IPS-20b (cell line): ENCODE measurements around the gene RCE1.

ENCODE experiments used
- H3K27ac ChIP-seq: one replicate; pipeline ENCODE4 v1.5.1; 2013; ENCODE audit warnings: low read length
- H3K27me3 ChIP-seq: 2 replicates; pipeline ENCODE4 v1.6.1; 2013; ENCODE audit warnings: mild to moderate bottlenecking, low read length, inconsistent platforms; ENCODE audit not compliant: insufficient read depth
- H3K36me3 ChIP-seq: 2 replicates; pipeline ENCODE4 v1.6.1; 2013; ENCODE audit warnings: low read depth, mild to moderate bottlenecking, inconsistent platforms, low read length, moderate library complexity; ENCODE audit not compliant: insufficient read depth
- H3K4me1 ChIP-seq: 2 replicates; pipeline ENCODE4 v1.6.1; 2013; ENCODE audit warnings: mild to moderate bottlenecking, control low read depth, inconsistent platforms, low read length, moderate library complexity; ENCODE audit not compliant: insufficient read depth
- H3K4me3 ChIP-seq: 2 replicates; pipeline ENCODE4 v1.5.1; 2013; ENCODE audit warnings: mild to moderate bottlenecking, low read length, inconsistent platforms
- H3K9ac ChIP-seq: 2 replicates; pipeline ENCODE4 v1.6.1; 2013; ENCODE audit warnings: low read depth, mild to moderate bottlenecking, inconsistent platforms, low read length, moderate library complexity
- H3K9me3 ChIP-seq: 2 replicates; pipeline ENCODE4 v1.6.1; 2013; ENCODE audit warnings: mild to moderate bottlenecking, low read depth, low read length, inconsistent platforms; ENCODE audit not compliant: insufficient read depth

The RCE1 gene

DNA sequence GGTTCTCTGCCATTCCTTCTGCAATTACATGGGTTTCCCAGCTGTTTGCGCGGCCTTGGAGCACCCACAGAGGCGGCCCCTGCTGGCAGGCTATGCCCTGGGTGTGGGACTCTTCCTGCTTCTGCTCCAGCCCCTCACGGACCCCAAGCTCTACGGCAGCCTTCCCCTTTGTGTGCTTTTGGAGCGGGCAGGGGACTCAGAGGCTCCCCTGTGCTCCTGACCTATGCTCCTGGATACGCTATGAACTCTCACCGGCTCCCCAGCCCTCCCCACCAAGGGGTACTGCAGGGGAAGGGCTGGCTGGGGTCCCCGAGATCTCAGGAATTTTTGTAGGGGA, 2.6 kb downstream of the RCE1 start:
- Histone ChIP-seq H3K4me1 (peaks cover 9% of the 10 kb centered on the region; the same call in 1 of the 2 replicates), H3K27ac (no peak overlapping the region), H3K9ac (no peak overlapping the region), H3K9me3 (no peaks in the 10 kb centered on the region), H3K4me3 (no peak overlapping the region), H3K36me3 (peaks cover 40% of the 10 kb centered on the region), H3K27me3 (no peaks in the 10 kb centered on the region)

DNA sequence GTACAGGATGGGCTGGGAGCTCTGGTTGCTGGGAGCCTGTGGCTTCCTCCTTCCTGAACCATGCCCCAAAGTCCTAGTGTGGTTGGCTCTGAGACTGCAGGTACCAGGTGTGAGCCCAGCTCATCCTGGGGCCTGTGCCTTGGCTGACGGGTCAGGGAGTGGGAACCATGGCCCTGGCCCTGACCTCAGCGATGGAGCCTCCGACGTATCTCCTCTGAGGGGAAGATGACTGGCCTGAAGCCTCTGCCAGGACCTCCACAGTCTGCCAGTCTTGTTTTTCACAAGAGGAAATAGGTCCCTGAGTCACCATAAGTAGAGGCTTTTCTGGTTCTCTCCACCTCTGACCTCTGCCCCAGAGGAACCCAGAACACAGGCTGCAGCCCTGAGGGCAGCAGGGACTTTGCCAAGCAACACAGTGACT, 3.4 kb downstream of the RCE1 start:
- peaks cover 40% of the 10 kb centered on the region for H3K36me3 ChIP-seq
- H3K27ac ChIP-seq = no peak overlapping the region
- peaks cover 9% of the 10 kb centered on the region; the same call in 1 of the 2 replicates for H3K4me1 ChIP-seq
- no peak overlapping the region for H3K9ac ChIP-seq
- H3K27me3 ChIP-seq = no peaks in the 10 kb centered on the region
- no peak overlapping the region for H3K4me3 ChIP-seq
- no peaks in the 10 kb centered on the region for H3K9me3 ChIP-seq

DNA sequence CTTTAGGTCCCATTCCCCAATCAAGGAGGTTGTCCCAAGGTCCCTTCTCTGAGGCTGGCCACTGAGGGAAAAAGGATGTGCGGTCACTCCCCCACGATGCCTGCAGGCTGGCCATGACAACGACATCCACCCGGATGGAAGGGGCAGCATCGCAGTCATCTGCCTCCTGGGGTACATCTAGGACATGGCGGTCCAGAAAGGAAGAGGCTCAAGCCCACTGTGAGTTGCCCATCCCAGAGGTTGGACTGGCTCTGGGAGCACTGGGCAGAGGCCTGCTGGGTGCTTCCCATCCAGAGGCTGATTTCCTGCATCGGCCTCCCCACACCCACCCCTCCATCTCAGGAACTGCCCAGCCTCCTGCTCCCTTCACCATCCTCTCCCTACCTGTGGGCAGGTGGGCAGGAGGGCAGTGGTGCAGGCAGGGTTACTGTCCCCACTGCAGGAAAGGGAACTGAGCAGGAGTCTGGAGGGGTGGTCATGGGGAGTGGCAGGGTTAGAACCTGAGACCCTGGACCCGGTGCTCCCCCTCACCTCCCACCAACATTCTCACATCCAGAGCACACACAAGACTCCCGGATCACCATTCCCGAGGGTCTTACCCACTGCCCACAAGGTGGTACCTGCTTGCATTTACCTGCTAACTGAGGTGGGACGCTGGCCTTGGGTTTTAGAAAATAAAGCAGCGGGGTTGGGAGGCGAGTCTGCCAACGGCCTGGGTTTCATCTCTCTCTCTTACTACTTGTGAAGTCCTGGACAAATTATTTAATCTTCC, 4.4 kb downstream of the RCE1 start:
- Histone ChIP-seq H3K4me3 (no peak overlapping the region), H3K36me3 (peaks cover 40% of the 10 kb centered on the region), H3K27ac (no peak overlapping the region), H3K27me3 (no peaks in the 10 kb centered on the region), H3K4me1 (peaks cover 5% of the 10 kb centered on the region; the same call in 1 of the 2 replicates), H3K9ac (no peak overlapping the region), H3K9me3 (no peaks in the 10 kb centered on the region)

DNA sequence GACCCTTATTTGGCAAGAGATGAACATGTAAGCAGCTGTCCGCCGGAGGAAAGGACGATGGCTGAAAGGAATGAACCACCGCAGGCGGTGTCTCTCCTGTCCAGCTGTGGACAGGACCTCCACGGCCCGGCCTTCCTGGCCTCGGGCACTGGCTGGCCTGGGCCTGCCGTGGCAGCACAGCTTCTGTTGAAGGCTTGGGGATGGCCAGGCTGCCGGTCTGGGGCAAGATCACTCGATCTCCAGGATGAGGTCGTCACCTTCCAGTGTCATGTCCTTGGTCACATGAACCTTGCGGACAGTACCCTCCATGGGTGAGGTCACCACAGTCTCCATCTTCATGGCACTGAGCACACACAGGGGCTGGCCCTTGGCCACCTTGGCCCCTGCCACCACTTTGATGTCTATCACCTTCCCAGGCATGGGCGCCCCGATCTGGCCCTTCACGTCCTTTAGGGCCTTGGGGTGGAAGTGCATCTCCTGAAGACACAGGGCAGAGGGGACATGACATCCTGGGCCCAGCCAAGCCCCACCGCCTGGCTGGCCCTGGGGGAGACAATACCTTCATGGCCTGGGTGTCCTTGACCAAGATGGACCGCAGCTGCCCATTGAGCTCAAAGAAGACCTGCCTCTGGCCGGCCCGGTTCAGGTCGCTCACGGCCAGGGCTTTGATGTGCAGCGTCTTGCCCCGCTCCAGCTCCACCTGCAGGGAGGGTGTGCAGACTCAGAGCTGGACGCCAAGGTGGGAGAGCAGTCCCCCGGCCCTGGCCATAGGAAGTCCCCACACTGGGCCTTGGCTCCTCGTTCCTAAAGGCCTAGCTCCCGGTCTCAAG, 5.6 kb downstream of the RCE1 start:
- Histone ChIP-seq H3K9me3 (no peaks in the 10 kb centered on the region), H3K27me3 (no peaks in the 10 kb centered on the region), H3K9ac (no peak overlapping the region), H3K4me3 (no peak overlapping the region), H3K27ac (no peak overlapping the region), H3K4me1 (peaks cover 5% of the 10 kb centered on the region; the same call in 1 of the 2 replicates), H3K36me3 (peaks cover 40% of the 10 kb centered on the region)

DNA sequence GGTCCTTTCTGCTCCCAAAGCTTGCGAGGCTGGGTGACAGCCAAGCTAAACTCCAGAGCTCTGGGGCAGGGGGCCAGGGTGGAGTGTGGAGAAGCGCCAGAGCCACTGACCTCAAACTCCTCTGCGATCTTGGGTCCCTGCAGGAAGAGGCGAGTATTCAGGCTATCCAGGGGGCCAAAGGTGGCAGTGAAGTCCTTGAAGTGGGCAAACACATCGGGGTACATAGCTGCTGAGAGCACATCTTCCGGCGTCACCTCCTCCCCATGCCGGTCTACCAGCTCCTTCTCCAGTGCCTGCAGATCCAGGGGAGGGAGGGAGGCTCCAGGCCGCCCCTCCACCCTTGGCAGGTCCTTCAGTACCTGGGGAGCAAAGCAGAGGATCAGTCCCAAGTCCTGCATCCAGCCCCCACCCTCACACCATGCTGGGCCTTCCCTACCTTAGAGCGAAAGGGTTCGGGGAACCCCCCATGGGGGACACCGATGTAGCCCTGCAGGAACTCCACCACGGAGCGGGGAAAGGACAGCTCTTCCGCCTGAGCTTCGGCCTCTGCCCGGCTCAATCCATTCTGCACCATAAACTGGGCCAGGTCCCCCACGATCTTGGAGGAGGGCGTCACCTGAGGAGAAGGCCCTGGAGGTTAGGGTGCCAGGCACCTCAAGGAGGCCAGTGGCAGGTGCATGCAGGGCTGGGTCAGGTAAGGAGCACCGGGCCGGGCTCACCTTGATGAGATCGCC, 6.4 kb downstream of the RCE1 start:
- Histone ChIP-seq H3K27ac (no peak overlapping the region), H3K27me3 (no peaks in the 10 kb centered on the region), H3K9me3 (no peaks in the 10 kb centered on the region), H3K4me3 (no peak overlapping the region), H3K4me1 (no peaks in the 10 kb centered on the region), H3K9ac (no peak overlapping the region), H3K36me3 (peaks cover 40% of the 10 kb centered on the region)

DNA sequence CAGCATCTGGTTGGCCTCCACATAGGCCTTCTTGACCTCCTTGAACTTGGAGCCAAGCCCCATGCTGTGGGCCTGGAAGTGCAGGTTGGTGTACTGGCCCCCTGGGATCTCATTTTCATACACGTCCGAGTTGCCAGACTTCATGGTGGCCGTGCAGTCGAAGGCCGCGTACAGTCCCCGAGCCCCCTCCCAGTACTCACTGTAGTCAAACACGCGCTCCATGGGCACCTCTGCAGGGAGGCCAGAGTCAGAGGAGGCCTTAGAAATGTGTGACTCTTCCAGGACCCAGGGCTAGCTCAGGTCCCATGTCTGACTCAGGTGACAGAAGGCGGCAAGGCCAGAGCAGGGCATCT, 7.0 kb downstream of the RCE1 start:
- Histone ChIP-seq H3K4me3 (no peak overlapping the region), H3K27me3 (no peaks in the 10 kb centered on the region), H3K36me3 (peaks cover 36% of the 10 kb centered on the region), H3K27ac (no peak overlapping the region), H3K9ac (no peak overlapping the region; the same call in 1 of the 2 replicates), H3K9me3 (no peaks in the 10 kb centered on the region), H3K4me1 (peaks cover 2% of the 10 kb centered on the region; the same call in 1 of the 2 replicates)

DNA sequence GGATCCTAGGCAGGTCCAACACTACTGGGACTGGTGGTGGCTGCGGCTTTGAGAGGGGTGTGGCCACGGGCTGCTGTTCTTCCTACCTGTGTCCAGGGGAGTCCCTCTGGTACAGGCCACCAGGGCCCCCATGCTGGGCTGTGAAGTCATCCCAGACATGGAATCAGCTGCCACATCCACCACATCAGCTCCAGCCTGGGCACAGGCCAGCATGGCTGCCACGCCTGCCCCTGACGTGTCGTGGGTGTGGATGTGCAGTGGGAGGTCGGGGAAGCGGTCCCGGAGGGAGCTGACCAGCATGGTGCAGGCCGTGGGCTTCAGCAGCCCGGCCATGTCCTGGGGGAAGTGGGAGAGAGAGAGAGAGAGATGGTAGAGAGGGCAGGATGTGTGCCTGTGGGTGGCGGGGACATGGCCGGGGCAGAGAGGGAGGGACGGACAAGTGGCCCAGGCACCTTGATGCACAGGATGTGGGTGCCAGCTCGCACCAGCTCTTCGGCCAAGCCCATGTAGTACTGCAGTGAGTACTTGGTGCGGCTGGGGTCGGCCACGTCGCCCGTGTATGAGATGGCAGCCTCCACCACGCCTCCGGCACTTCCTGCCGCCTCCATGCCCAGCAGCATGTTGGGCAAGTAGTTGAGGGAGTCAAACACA, 7.5 kb downstream of the RCE1 start:
- Histone ChIP-seq H3K9me3 (no peaks in the 10 kb centered on the region), H3K27ac (no peak overlapping the region), H3K9ac (no peak overlapping the region), H3K27me3 (no peaks in the 10 kb centered on the region), H3K4me1 (peaks cover 7% of the 10 kb centered on the region; the same call in 1 of the 2 replicates), H3K36me3 (peaks cover 31% of the 10 kb centered on the region), H3K4me3 (no peak overlapping the region)

DNA sequence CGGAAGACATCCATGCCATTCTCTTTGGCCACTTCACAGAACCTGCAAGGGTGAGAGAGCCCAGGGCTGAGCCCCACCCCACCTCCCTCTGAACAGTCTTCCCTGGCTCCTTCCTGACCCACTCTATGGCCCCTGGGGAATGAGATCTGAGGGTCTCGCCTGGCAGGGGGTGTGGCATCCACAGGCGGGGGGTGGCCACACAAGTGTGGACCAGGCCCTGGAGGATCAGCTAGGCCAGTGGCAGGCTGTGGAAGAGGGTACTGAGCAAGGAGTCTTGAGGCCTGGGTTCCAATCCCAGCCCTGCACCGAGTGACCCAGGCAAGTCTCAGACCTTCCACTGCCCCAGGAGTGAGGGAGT, 8.0 kb downstream of the RCE1 start:
- no peaks in the 10 kb centered on the region for H3K27me3 ChIP-seq
- no peak overlapping the region for H3K4me3 ChIP-seq
- H3K9me3 ChIP-seq = no peaks in the 10 kb centered on the region
- no peak overlapping the region for H3K27ac ChIP-seq
- no peak overlapping the region for H3K9ac ChIP-seq
- peaks cover 26% of the 10 kb centered on the region for H3K36me3 ChIP-seq
- peaks cover 8% of the 10 kb centered on the region; the same call in 1 of the 2 replicates for H3K4me1 ChIP-seq

DNA sequence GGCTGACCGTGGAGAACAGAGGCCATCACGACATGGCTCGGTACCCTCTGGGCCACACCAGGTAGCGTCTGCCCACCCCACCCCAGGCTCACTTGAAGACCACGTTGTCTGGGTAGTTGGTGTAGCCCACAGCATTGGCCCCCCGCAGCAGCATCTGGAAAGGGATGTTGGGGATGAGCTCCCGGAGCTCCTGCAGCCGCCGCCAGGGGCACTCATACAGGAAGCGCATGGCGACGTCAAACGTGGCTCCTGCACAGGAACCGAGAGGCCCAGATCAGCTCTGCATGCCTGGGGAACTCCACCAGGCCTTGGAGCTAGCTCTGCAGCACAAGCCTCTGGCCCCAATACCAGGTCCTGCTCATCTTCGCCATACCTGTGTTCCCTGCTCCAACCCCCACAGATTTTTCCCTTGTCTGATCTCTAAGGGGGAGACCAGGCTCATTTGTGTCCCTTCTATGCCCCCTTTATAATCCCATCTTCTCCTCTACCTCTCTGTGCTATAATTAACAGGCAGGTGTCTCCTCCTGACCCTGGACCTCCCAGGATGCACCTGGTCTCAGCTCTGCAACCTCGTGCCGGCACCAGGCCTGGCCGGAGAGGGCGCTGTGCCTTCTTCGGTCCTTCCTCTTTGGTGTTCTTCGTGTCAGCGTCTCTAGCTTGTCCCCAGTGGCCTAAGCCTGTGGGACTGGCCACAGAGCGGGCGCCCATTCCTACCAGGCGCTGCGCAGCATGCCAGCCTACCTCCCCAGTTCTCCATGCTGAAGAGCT, 8.6 kb downstream of the RCE1 start:
- Histone ChIP-seq H3K4me3 (no peak overlapping the region), H3K9me3 (no peaks in the 10 kb centered on the region), H3K4me1 (peaks cover 8% of the 10 kb centered on the region; the same call in 1 of the 2 replicates), H3K36me3 (peaks cover 19% of the 10 kb centered on the region), H3K9ac (no peak overlapping the region), H3K27ac (no peak overlapping the region), H3K27me3 (no peaks in the 10 kb centered on the region)

DNA sequence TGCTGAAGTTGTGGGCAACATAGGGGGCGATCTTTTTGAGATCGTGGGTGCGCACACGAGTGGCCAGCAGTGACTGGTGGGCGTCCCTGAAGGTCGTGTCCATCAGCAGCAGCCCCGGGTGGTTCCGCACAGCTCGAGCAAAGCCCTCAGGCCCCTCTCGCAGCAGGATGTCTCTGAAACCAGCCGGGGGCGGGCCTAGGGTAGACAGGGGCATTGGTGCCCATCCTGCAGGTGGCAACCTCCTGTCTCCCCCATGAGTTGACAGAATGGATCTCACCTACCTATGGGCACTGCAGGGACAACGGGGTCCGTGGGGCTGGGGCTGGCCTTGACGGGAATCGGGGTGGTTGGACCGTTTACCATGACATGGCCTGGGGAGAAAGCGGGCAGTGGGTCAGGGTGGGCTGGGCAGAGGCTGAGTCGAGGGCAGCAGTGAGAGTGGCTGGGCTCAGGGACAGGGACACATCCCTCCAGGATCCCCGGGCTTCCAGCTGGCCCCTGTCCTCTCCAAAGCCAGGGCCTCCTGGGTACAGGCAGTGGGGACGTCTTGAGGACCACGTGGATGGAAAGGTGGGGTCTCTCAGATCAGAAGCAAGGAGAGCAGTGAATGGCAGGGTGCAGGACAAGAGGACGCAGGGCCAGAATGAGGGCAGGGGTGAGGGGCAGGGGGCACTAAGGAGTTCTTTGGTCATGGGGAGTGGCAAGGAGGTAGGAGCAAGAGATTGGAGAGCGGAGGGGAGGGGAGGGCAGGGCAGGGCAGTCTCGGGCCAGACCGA, 9.4 kb downstream of the RCE1 start:
- no peaks in the 10 kb centered on the region for H3K27me3 ChIP-seq
- H3K4me3 ChIP-seq = no peak overlapping the region
- no peak overlapping the region for H3K9ac ChIP-seq
- H3K9me3 ChIP-seq = no peaks in the 10 kb centered on the region
- H3K27ac ChIP-seq = no peak overlapping the region
- peaks cover 13% of the 10 kb centered on the region for H3K36me3 ChIP-seq
- H3K4me1 ChIP-seq = peaks cover 8% of the 10 kb centered on the region; the same call in 1 of the 2 replicates
